ENCODE data around the gene ALG12.

ALG12 gene

GRCh38 chr22:49957826-49958365, 39.7 kb upstream of the ALG12 start:
- DNase-seq = no peak

DNA sequence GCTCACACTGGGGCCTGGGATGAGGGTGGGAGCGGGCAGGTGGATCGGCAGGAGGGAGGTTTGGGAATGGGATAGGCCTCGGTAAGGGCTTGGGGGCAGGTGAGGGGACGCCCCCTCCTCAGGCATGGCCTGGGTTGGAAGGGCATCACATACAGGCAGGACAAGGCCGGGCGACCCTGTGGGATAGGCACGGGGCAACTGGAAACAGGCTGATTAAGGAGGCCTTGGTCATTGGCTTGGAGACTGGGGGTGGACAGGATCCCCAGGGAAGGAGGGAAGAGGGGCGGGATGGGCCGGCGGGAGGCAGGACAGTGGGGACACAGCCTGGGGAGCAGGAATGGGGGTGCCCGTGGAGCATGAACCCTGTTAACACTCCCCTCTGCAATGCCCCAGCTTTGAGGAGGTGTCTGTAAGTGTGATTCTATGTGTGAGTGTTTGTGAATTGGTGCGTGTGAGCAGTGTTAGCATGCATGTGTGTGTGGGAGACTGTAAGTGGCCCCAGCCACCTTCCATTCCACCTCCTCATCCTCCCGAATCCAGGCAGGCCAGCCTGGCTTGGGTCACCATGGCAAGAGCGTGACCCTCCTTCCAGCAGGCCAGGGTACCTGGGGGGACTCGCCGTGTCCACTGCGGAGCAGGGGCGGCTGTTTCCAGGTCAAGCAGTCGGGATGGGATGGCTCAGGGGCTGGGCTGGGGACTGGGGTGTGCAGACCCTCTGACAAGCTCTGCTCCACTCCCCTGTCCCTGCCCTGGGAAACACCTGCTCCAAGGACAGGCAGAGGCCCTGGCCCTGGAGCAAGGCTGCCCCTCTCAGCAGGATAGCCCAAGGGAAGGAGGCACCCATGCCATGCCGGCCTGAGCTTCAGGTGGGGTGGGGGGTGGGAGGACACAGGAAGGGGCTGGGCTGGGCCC, 38.9 kb upstream of the ALG12 start:
- DNase-seq = no peak

DNA sequence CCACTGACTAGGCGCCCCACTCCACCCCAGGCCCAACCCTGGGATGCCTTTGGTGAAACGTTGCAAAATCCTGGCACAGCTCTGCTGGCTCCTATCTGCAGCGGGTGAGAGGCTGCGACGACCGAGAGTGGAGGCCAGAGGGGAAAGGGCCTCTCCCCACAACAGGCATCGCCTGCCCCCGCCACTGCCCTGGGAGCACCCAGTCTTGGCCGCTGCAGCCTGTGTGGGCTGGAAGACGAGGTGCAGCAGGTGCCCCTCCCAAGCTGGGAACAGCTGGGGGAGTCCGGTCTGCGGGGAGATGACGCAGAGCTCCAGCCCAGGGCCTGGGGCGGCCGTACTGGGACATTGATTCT, 38.2 kb upstream of the ALG12 start:
- no peak for DNase-seq

DNA sequence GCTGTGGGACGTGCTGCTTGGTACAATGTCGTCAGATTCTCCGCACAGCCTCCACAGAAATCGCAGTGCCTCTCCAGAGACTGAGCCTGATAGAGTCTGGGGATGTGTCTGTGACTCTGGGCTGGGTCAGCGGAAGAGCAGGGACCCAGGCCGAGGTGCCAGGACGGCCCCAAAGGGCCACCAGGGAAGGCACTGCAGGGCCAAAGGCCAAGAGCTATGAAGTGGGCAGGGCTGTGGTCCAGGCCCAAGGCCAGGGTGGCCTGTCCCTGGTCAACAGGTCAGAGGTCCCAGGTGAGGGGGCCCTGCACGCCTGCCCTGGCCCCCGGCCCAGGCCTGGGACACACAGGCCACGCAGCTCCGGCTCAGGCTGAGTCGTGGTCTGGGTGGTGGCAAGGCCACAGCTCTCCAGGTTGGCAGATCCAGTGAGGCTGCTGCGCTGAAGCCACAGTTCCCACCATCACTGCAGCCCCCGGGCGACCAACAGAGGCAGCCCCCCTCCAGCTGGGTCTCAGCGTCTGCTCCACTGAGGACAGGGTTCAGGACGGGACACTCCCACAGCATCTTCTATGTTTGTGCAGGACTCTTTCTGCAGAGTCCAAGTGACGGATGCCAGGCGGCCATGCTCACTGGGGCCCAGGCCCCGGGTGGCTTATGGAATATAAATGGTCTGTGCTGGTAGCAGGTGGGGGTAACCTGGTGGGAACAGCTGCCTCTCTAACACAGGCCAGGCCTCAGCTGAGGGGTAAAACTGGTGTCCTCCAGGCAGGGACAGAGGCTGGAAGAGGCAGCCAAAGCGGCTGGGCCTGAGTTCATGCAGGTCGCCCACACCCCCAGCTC, 37.6 kb upstream of the ALG12 start:
- no peak for DNase-seq

DNA sequence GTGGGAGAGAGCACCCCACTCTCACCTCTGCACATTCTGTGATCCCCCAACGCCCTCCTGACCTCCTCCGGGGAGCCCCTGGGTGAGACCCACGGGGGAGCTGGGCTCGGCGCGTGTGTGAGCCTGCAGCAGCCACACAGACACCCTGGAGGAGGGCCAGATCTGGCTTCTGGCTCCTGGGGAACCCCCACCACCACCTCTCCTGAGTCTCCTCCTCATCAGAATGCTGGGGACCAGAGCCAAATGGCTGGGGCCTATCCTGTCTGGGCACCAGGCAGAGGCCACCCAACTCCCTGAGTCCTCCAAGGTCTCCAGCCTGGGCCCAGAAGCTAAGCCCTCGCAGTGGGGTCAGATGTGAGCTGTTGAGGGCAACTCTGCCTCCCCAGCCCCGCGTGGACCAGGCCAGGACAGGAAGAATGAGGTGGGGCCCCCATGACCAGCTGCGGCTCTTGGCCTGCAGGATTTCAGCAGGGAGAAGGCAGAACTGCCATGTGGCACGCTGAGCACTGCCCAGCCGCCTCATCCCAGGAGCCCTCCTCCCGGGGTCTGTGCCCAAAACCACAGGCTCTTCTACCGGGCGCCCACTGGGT, 36.8 kb upstream of the ALG12 start:
- no peak for DNase-seq

- DNase-seq = no peak
These were observed 36.1 kb upstream of the ALG12 start for GRCh38 chr22:49954354-49954753.

GRCh38 chr22:49953680-49954344, 35.6 kb upstream of the ALG12 start:
- no peak for DNase-seq

- DNase-seq = no peak
These were observed 34.9 kb upstream of the ALG12 start for GRCh38 chr22:49953027-49953679.

DNA sequence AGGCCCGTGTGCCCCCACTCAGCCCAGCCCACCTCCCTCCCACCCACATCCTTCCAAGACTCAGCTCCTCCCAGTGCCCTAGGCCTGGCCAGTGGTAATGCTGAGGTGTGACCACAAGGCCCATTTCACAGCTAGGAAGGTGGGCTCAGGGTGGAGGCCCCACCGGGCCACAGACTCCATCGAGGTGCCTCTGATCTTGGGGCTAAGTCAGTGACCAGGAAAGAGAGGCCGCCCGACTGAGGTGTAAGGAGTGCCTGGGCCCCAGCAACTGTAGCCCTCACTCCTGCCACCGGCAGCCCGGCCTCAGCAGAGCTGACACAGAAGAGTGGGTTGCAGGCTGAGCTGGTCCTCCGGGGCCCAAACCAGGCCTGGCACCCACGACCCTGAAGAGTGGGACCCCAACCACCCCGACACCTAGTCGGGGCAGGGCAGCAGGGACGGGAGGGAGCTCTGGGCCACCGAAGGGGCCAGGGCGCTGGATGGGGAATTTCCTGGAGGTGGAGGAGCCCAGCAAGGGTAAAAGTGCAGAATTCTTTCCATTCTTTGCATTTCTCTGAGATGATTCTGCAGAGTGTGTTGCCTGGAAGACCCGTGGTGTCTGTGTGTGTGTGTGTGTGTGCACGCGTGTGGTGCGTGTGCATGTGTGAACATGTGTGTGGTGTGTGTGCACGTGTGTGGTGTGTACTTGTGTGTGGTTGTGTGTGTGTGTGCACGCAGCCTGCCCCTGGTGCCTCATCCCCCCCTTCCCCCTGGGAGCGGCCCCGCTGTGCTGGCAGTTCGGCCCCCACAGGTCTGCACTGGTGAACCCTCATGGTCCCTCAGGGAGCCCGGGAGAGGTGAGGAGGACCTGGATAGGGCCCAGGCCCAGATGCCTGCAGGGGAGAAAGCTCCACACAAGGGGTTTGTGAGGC, 34.0 kb upstream of the ALG12 start:
- DNase-seq = no peak

DNA sequence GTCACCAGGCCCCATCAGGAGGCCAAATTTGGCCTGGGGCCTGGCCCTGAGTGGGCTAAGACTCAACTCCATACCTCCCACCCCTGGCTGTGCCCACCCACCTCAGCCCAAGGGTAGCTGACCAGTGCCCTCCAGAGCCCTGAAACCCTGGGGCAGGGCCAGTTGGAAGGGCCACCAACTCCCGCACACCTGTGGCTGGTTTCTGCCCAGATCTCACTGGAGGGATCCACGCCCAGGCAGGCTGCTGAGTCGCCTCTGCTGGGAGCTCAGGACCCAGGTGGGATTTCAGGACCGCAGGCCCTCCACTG, 33.4 kb upstream of the ALG12 start:
- DNase-seq = no peak

GRCh38 chr22:49951000-49951677, 32.9 kb upstream of the ALG12 start:
- no peak for DNase-seq

GRCh38 chr22:49950396-49950994, 32.3 kb upstream of the ALG12 start:
- DNase-seq = no peak

- DNase-seq = no peak
These were observed 31.7 kb upstream of the ALG12 start for GRCh38 chr22:49949914-49950292.

- DNase-seq = no peak
These were observed 31.0 kb upstream of the ALG12 start for GRCh38 chr22:49948958-49949913.

GRCh38 chr22:49948116-49948957, 30.1 kb upstream of the ALG12 start:
- DNase-seq = no peak

DNA sequence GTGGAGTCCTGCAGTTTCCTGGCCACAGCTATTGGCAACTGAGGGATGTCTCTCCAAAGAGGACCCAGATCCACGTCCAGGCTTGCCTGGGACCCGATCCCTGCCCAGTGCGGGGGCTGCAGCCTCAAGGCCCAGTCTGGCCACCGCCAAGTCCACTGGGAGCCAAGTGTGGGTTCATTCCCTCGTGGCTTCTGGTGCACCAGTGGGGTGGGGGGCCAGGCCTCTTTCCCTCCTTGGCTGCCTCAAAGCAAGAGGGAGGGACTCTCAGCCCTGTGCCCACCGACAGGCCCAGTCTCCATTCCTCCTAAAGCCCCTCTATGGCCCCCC, 29.0 kb upstream of the ALG12 start:
- no peak for DNase-seq

GRCh38 chr22:49946612-49947295, 28.5 kb upstream of the ALG12 start:
- no peak for DNase-seq

Measured in GOT3 (cell line).